GM19023 (cell line): Measurements from ENCODE around the gene HSPA12A.
"Not testable (repeated sequence)": the region's sequence is repeated elsewhere in the genome, so short reads cannot be mapped to it uniquely, and the experiment has no call there.

Experiments
- ATAC-seq: cut with Tn5 transposase; IDR thresholded peaks from one replicate; pipeline ENCODE4 v1.9.1; 2021; ENCODE audit warnings: mild to moderate bottlenecking, moderate library complexity; ENCODE audit not compliant: unreplicated experiment

Gene HSPA12A

GRCh38 chr10:116719804-116720203 lies 22.6 kb downstream of the HSPA12A start:
- no peak for ATAC-seq

DNA sequence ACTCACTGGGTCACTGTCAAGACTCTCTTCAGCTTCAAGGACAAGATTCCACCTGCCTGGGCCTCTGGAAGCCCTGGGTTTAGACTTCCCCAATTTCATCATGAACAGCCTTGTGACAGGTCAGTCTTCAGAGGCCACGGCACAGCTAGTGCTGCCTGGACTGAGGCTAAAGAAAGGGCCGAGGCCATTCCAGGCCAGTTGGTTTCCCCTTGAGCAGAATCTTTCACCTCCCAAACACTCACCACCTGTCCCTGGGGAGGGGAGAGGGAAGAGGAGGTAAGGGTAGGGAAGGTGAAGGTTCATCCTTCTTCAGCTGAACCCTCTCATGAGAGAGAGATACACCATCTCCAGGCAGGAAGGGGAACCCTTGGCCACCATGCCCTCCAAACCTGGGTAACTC lies 24.3 kb downstream of the HSPA12A start:
- no peak for ATAC-seq

DNA sequence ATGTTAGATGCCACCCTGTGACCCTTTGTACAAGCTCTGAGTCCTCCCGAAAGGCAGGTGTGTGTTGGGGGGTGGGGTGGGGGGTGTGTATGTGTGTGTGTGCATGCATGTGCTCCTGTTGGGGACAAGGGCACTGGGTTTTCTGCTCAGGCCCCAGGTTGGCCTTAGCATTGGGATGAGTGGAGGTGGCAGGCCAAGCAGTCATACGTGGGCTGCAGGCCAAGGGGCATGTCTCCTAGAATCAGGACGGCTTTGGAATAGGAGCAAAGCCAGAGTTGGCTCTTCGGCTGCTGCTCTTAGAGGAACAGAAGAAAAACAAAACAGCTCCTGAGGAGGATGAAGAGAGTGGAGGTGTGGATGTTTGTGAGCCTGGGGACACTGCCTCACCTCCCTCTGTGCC lies 26.0 kb downstream of the HSPA12A start:
- no peak for ATAC-seq

- no peak for ATAC-seq
Observed at GRCh38 chr10:116715839-116716377, 26.5 kb downstream of the HSPA12A start.

- ATAC-seq, result no peak
Observed at GRCh38 chr10:116715341-116715740, 27.0 kb downstream of the HSPA12A start.

DNA sequence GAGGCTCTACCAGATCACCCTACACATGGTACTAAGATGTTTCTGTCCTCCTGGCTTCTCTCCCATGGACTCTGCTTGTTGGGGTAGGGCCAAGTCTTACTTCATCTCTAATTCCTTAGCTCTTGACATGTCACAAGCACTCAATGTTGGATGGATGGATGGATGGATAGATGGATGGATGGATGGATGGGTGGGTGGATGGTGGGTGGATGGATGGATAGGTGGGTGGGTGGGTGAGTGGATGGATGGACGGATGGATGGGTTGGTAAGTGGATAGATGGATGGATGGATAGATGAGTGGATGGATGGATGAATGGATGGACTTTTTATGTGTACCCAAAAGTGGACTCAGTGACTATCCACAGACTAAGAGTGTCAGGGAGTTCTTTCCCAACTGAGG lies 28.5 kb downstream of the HSPA12A start:
- no peak for ATAC-seq

DNA sequence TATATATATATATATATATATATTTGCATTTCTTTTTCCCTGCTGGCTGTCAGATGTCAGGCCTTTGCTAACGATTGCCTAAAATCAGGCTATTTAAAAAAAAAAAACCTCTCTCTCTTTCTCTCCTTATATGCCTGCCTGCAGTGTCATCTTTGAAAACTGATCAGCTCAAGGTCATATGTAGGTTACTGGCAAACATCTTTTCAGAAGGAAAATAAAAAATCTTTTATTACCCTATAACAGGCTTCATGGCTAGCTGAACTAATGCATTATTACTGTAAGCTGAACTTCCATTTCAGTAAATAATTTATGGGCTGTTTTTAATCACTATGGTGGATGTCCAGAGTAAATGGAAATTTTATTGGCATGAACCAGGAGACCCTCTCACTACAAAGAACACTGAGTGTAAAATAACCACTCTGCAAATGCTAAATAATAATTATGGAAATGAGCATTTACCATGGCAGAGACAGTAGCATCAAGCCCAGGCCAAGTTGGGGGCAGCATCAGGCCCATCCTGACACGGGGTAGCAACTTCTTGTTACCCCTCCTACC lies 29.3 kb downstream of the HSPA12A start:
- ATAC-seq, result no peak

DNA sequence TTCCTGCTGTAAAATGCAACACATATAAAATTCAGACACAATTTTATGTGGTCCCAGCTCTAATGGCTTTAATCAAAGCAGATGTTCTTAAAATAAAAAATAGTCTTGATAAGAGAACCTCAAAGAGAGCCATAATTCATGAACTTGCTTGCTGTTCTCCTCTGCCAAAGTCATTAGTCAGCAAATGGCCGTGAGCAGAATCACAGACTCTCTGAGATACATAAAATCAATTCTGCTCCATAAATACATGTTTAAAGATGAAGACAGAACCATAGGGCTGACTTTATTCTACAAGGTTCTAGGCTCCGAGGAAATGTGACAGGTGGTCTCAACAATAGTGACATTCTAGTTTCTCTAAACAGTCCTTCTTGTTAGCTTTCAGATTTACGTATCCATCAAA lies 29.8 kb downstream of the HSPA12A start:
- ATAC-seq, result no peak

- ATAC-seq, result not testable (repeated sequence)
Observed at GRCh38 chr10:116711803-116712202, 30.6 kb downstream of the HSPA12A start.

DNA sequence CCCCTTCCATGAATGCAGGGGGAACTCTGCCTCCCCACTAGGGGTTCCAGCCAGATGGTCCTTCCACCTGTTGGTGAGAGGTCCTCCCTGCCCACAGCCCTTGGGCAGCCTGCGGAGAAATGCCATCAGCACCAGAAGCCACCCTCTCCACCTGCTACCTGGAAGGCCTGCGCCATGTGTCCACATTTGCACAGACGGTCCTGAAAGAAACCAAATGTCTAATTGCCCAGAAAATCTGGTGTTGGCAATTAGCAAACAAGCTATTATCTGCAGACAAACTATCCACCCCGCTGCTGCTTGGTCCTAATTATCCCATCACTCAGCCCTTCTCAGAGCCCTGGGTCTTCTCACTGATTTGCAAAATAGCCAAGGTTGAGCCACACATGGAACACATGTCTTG lies 32.3 kb downstream of the HSPA12A start:
- no peak for ATAC-seq

DNA sequence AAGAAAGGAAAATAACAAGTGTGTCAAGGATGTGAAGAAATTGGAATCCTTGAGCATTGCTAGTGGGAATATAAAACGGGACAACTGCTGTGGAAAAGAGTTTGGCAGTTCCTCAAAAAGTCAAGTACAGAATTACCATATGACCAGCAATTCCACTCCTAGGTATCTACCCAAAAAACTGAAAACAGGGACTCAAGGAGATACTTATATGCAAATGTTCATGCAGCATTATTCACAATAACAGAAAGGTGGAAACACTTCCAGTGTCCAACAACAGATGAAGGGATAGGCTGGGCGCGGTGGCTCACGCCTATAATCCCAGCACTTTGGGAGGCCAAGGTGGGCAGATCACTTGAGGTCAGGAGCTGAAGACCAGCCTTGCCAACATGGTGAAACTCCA lies 33.5 kb downstream of the HSPA12A start:
- no peak for ATAC-seq

DNA sequence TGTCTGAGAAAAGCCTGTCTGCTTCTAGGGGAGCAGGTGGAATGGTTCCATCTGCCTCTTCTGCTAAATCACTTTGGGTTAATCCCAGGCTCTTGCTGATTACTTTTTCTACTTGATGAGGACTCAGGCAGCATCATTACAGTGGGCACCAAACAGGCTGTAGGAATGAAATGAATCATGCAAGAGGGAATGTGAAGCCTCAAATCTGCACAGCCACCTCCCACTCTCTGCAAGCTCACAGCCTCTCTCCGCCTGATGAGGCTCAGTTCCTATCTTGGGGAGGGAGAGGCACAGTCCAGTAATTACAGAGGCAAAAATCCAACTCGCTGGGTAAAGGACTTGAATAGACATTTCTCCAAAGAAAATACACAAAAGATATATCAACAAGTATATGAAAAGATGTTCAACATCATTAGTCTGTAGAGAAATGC lies 34.0 kb downstream of the HSPA12A start:
- no peak for ATAC-seq

DNA sequence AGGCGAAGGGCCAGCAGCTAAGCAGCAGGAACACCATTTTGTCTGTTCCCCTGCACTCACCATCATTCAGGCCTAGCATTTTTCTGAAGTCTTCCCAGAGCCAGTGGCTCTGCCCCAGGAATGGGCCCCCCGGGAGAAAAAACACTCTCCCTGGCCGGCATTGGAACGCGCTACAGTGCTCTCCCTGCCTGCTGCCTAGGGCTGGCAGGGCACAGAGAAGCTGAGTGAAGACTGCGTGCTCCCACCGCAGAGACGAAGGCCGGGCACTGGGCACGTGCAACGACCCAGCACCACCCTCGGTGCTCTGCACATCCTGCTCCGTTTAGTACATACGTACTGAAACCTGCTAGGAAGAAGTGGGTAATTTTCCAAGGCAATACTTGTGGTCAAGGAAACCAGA lies 34.4 kb downstream of the HSPA12A start:
- no peak for ATAC-seq

DNA sequence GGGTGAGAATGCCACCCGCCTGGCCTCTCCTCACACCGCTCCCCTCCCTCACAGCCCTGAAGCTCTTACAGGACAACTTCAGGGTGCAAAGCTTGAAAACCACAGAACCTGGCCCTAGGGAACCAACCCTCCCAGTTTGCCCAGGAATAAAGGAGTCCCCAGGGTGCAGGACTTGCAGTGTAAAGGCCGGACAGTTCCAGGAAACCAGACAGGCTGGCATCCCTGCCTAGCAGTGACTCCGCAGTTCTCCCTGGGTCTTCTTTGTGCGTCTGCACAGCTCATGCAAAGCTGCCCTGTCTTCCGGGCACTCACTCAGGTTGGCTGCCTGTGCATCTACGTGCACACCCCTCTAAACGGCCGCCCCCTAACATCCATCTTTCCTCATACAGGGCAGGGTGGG lies 36.1 kb downstream of the HSPA12A start:
- no peak for ATAC-seq

- no peak for ATAC-seq
Observed at GRCh38 chr10:116705498-116705897, 36.9 kb downstream of the HSPA12A start.

GRCh38 chr10:116704926-116705325 lies 37.4 kb downstream of the HSPA12A start:
- ATAC-seq, result no peak

DNA sequence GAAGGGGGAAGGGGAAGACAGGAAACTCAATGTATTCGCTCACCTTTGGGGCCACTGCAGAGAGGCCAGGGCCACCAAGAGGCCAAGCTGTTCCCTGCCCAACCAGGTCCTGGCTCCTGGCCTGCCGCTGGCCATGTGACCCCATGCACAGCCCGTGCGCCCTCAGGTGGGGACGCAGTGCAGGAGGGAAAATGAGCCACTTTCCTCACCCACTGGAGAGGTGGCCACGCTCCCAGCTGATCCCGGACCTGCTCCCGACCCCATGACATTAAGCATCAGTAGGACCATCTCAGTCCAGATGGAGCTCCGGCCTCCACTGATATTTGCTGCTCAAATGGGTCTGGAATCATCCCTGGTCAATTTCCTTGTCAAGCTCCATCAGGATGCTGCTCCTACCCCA lies 40.2 kb downstream of the HSPA12A start:
- ATAC-seq, result no peak

- no peak for ATAC-seq
Observed at GRCh38 chr10:116699471-116700150, 42.8 kb downstream of the HSPA12A start.

DNA sequence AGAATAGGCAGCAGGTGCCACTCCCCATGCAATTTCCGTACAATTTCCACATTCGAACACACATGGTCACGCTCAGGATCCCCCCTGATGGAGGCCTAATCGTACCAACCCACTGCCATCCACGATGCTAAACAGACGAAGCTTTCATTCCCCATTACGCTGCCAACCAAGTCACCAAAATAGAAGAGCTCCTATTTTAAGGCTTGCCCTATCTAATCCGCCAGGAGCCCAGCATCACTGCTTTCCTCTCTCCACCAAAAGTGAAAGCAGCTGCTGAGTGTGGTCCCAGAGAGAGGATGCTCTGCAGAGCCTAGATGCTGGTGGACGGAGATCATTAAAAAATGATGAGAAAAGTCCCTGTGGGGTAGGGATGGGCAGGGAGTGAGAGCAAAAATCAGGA lies 43.3 kb downstream of the HSPA12A start:
- no peak for ATAC-seq

- ATAC-seq, result no peak
Observed at GRCh38 chr10:116698364-116698763, 44.0 kb downstream of the HSPA12A start.

- no peak for ATAC-seq
Observed at GRCh38 chr10:116697816-116698215, 44.5 kb downstream of the HSPA12A start.

- ATAC-seq, result no peak
Observed at GRCh38 chr10:116696919-116697318, 45.4 kb downstream of the HSPA12A start.

DNA sequence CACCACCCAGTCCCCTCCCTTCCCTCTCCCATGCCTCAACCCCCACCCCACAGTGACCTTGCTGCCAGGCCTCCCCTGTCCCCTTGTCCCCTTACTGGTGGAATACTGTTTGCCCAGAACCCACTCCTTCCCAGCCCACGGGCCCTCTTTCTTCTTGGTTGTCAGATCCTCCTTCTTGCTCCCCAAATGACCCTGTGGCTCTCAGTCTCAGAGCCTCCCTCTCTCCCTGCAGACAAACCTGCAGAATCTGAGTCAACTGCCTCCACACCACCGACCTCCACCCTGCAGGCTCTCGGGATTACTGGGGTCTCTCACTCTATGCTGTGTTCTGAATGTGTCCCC lies 47.5 kb downstream of the HSPA12A start:
- ATAC-seq, result no peak
